GM18498 (cell line): ENCODE data around the gene MFAP2.
"Not testable (repeated sequence)": the region's sequence is repeated elsewhere in the genome, so short reads cannot be mapped to it uniquely, and the experiment has no call there.

ENCODE experiments used
- ATAC-seq: cut with Tn5 transposase; IDR thresholded peaks from one replicate; pipeline ENCODE4 v1.9.1; 2021; ENCODE audit warnings: mild to moderate bottlenecking, moderate library complexity; ENCODE audit not compliant: unreplicated experiment

MFAP2 gene

DNA sequence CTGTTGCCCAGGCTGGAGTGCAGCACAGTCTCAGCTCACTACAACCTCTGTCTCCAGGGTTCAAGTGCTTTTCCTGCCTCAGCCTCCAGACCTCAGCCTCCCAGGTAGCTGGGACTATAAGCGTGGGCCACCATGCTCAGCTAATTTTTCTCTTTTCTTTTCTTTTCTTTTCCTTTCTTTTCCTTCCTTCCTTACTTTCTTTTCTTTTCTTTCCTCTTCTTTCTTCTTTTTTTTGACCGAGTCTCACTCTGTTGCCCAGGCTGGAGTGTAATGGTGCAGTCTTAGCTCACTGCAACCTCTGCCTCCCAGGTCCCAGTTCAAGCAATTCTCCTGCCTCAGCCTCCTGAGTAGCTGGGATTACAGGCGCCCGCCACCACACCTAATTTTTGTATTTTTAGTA lies 16.3 kb downstream of the MFAP2 start:
- ATAC-seq: not testable (repeated sequence)

DNA sequence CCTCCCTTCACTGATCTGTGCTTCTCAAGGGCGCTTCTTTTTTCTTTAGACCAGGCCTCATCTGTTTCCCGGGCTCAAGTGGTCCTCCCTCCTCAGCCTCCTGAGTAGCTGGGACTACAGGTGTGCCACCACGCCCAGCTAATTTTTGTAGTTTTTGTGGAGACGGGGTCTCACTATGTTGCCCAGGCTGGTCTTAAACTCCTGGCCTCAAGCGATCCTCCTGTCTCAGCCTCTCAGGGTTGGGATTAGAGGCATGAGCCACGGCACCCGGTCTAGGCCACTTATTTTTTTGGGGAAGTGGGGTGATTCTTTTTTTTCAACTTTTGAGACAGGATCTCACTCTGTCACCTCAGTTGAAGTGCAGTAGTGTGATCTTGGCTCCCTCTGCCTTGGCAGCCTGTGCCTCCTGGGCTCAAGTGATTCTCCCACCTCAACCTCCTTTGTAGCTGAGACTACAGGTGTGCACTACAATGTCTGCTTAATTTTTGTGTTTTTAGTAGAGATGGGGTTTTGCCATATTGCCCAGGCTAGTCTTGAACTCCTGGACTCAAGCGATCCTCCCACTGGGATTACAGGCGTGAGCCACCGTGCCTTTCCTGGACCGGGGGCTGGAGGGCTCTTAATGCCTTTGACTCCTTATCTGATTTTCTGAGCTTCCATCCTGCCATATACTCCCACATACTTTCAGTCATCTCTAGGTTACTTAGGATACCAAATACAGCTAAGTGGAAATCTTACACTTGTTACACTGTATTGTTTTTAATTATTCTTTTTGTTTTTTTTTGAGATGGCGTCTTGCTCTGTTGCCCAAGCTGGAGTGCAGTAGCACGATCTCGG lies 18.9 kb downstream of the MFAP2 start:
- no peak for ATAC-seq

DNA sequence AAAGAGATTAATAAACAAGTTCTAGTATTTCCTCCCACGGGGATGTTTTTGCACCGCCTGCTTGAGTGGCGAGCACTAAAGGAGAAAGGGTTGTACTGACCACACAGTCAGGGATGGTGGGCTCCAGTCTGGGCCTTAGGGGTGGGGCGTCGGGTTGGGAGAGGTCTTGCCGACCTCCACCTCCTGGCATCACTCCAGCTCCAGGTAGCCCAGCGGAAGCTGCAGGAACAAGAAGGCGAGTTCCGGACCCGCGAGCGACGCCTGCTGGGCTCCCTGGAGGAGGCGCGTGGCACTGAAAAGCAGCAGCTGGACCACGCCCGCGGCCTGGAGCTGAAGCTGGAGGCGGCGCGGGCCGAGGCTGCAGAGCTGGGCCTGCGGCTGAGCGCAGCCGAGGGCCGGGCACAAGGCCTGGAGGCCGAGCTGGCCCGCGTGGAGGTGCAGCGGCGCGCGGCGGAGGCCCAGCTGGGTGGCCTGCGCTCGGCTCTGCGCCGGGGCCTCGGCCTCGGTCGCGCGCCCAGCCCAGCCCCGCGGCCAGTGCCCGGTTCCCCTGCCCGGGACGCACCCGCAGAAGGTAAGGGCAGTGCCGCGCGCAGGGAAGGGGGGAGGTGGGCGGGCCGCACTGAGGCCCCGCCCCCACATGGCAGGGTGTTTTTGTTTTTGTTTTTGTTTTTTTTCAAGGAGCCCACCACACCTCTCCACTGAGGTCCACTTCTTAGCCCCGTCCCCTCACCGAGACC lies 19.7 kb downstream of the MFAP2 start:
- peak; percentile 76 for ATAC-seq

DNA sequence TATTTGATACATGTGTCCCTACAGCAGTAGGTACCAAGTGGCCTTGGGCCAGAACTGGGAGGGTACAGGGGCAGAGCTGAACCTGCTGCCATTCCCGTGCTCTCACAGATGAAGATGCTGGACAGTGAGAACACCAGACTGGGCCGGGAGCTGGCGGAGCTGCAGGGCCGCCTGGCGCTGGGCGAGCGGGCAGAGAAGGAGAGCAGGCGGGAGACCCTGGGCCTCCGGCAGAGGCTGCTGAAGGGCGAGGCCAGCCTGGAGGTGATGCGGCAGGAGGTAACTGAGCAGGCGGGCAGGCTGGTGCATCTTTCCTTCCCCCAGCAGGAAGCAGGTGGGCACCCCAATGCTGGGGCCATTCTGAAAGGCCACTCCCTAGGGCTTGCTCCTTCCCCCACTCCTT lies 21.9 kb downstream of the MFAP2 start:
- ATAC-seq: no peak

DNA sequence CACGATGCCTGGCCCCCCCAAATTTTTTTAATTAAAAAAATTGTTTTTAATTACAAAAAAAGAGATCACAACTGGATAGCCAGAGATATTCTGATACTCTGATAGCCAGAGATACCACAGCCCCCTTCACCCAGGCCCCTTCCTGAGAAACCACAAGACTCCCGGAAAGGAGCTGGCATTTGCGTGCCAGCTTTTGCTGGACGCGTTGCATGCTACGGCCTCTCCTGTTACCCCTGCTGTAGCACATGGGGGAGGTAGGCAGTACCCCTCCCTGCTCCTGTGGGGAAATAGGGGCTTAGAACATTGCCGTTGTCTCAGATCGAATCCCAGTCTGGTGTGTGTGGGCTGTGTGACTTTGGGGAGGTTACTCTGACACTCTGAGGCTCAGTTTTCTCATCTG lies 22.7 kb downstream of the MFAP2 start:
- ATAC-seq: no peak

DNA sequence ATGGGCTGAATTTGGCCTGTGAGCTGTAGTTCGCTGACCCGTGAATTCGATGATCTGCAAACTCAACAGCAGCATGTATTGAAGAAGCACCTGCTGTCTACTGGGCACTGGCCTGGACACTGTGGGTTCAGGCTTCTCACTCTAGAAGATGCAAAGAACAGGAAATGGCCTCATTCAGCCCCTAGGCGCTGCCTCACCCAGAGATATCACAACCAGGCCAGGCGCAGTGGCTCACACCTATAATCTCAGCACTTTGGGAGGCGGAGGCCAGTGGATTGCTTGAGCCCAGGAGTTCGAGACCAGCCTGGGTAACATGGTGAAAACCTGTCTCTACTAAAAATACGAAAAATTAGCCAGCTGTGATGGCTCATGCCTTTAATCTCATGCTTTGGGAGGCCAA lies 23.6 kb downstream of the MFAP2 start:
- no peak for ATAC-seq

DNA sequence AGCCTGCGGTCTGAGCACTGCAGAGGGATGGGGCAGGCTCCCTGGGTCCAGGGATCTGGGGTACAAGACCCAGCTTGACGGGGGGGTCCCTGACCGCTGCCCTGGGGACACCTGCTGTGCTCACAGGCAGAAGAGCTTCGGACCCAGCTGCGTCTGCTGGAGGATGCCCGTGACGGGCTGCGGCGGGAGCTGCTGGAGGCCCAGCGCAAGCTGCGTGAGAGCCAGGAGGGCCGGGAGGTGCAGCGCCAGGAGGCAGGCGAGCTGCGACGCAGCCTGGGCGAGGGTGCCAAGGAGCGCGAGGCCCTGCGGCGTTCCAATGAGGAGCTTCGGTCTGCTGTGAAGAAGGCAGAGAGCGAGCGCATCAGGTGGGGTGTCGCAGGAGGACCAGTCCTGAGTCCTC lies 25.2 kb downstream of the MFAP2 start:
- no peak for ATAC-seq

DNA sequence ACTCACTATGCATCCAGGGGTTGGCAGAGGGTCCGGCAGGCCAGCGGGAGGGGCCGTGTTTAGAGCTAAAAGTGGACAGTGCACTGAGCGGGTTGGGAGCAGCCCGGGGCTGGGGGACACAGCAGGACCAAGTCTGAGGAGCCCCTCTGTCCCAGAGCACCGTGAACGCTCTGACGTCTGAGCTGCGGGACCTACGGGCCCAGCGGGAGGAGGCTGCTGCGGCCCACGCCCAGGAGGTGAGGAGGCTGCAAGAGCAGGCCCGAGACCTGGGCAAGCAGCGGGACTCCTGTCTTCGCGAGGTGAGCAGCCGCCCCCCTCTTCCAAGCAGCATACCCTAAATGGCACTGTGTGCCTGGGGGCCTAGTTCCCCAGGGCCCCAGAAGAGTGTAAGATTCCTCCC lies 25.8 kb downstream of the MFAP2 start:
- ATAC-seq: no peak

DNA sequence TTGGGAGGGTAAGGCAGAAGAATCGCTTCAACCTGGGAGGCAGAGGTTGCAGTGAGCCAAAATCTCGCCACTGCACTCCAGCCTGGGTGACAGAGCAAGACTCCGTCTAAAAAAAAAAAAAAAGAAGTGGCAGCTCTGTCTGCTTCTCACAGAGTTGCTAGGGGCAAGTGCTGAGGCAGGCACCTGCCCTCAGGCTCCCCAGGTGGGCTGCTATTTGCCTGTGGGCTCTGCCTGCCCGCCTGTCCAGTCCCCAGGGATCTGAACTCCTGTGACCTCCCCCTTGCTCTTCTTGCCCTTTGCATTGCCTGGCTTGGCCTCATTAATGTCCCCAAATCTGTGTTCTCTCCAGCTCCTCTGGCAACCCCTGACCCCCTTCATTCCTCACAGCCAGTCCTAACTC lies 28.0 kb downstream of the MFAP2 start:
- not testable (repeated sequence) for ATAC-seq

DNA sequence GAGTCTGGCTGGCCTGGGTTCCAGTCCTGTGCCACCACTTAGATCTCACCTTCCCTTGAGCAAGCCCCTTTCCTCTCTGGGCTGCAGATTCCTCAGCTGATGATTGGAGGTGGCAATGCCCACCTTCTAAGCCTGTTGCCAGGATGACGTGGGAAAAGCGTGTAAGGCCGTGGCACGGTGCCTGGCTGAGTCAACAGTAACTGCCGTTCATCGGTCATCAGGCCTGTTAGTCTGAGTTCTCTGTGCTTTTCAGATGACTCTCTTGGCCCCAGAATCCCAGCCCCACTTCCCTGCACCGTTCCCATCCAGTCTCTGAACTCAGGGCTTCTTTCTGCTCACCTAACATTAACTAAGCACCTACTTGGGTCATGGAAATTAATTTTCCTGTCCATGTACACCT lies 31.4 kb downstream of the MFAP2 start:
- ATAC-seq: not testable (repeated sequence)

DNA sequence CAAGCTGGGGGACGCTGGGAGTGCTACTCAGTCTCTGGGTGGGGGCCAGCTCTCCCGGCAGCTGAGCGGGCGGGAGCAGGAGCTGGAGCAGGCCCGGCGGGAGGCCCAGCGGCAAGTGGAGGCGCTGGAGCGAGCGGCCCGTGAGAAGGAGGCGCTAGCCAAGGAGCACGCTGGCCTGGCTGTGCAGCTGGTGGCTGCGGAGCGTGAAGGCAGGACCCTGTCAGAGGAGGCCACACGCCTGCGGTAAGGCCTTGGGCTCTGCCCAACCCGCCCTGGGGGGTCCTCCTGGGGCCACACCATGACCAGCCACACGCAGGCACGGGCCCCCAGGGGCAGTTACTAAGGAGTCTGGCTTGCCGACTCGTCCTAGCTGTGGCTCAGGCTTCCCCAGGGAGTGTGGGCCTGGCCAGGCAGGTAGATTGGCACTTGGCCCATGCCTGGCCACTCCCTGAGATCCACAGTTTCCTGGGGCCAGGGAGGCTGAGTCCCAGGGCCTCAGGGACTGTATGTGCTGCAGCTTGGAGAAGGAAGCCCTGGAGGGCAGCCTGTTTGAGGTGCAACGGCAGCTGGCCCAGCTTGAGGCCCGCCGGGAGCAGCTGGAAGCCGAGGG lies 32.0 kb downstream of the MFAP2 start:
- ATAC-seq: not testable (repeated sequence)

DNA sequence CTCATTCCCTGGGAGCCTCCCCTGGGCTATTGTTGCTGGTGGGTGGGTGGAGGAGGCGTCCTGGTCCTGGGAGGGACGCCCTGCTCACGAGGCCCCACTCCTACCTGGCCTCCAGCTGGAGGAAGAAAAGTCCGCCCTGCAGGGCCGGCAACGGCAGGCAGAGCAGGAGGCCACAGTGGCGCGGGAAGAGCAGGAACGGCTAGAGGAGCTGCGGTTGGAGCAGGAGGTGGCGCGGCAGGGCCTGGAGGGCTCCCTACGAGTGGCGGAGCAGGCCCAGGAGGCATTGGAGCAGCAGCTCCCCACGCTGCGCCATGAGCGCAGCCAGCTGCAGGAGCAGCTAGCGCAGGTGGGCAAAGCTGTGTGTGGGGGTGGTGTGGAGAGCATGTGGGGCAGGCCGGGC lies 33.8 kb downstream of the MFAP2 start:
- no peak for ATAC-seq

DNA sequence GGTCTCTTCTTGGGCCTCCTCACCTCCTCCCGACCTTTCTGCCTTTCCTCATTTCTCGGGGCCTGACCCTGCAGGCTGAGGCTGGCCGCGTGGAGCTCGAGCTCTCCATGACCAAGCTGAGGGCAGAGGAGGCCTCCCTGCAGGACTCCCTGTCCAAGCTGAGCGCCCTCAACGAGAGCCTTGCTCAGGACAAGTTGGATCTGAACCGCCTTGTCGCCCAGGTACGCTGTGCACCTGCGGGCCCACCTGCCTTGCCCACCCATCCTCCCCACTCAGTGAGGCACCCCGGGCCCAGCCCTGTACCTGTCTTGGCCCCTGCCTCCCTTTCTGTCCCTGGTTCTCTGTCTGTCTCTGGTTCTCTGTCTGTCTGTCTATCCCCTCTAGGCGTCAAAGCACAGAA lies 34.2 kb downstream of the MFAP2 start:
- not testable (repeated sequence) for ATAC-seq

DNA sequence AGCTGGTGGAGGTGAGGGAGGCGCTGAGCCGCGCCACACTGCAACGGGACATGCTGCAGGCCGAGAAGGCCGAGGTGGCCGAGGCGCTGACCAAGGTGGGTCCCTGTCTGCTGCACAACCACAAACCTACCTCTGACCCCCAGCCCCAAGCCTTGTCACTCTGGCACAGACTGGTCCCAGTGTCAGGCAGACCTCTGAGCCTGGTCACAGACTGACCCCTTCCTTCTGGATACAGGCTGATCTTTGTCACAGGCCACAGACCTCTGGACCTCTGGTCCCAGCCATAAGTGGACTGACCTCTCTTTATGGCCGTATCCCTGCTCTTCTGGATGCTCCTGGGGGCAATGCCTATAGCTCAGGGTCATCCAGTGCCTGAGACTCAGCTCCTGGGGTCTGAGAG lies 34.9 kb downstream of the MFAP2 start:
- ATAC-seq: not testable (repeated sequence)

DNA sequence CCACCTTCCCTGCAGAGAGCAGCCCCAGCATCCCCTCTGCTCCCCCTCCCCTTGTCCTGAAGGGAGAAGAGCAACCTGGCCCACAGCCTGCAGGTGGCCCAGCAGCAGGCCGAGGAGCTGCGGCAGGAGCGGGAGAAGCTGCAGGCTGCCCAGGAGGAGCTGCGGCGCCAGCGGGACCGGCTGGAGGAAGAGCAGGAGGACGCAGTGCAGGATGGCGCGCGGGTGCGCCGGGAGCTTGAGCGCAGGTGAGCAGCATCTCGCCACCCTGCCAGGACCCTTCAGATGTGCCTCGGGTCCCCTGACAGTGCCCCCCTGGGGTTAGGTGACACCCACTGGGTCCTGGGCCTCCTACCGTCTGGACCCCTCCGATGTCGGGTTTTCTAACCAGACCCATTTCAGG lies 36.4 kb downstream of the MFAP2 start:
- no peak for ATAC-seq

DNA sequence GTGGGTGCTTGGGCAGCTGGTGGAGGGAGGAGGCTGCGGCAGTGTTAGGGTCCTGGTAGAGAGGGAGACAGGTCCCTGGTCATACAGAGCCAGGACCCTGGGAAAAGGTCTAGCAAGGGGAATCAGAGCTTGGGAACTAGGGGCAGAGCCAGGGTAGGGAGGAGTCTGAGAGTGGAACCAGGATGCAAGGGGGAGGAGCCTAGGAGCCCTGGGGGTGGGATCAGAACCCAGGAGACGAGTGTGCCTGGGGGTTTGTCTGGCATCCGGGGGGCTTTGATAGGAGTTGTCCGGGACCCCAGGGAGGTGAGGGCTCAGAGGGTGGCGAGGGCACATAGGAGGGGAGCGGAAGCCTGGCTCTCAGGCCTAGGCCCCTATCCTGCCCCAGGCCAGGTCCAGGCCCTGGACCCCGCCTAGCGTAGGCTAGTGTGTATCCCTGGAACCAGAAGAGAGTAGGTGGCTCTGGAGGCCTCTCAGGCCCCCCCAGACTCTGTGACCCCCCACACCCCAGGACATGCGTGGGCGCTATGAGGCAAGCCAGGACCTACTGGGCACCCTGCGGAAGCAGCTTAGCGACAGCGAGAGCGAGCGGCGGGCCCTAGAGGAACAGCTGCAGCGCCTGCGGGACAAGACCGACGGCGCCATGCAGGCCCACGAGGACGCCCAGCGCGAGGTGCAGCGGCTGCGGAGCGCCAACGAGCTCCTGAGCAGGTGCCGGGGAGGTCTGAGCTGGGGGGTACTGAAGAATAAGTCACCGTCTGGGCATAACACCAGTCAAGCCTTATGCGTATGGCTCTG lies 40.8 kb downstream of the MFAP2 start:
- ATAC-seq: not testable (repeated sequence)

DNA sequence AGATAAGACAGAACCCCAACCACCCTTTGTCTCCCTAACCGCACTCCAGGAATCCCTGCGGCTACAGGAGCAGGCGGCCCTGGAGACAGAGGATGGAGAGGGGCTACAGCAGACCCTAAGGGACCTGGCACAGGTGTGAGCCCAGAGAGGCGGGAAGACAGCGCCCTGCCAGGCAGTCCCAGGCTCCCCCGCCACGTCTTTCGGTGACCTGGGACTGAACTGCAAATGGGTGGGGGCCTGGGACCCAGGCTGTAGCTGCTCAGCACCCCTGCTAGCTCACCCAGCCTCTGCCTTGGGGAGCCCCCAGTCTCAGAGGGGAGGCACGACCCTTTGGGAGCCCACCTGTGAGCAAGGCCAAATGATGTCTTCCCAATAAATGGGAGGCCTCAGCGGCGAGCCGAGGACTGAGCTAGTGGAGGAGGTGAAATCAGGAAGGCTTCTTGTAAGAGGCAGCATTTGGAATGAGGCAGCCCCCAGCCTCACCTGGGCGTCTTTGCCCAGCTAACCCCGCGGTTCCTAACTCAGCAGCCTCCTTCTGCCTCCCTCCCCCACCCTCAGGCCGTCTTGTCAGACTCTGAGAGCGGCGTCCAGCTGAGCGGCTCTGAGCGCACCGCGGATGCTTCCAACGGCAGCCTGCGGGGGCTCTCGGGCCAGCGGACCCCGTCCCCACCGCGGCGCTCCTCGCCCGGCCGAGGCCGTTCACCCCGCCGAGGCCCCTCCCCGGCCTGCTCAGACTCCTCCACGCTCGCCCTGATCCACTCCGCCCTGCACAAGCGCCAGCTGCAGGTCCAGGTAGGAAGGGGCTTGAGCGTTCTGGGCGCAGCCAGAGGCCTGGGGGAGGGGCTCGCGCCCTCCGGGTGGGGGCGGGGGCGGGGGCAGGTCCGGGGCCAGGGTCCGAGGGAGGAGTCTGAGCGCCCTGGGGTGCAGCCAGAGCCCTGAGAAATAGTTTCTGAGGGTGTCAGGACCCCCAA lies 41.8 kb downstream of the MFAP2 start:
- ATAC-seq: no peak

DNA sequence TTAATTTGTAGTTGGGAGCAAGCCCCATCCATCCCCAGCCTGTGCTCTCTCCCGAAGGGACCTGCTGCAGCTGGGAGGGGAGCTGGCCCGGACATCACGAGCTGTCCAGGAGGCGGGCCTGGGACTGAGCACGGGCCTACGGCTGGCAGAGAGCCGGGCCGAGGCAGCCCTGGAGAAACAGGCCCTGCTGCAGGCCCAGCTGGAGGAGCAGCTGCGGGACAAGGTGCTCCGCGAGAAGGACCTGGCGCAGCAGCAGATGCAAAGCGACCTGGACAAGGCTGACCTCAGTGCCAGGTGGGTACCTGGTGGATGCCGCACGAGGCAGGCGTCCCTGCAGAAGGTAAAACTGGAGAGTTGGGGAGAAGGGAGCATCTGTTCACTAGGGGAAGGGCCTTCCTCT lies 43.8 kb downstream of the MFAP2 start:
- not testable (repeated sequence) for ATAC-seq

DNA sequence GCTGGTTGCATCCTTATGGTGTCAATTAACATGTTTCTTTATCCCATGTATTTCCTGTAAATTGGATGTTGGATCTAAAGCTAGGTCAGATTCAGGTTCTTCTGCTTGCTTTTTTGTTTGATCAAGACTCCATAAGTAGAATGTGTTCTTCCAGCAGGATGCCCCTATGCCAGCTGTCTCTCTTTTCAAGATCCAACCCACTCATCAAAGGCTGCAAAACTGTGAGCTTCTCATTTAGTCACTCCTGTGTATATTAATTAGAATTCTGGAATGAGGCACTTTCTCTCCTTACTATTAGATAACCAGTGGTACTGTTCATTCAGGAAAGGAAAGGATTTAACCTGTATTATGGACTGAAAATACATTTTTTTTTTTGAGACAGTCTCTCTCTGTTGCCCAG lies 46.5 kb downstream of the MFAP2 start:
- ATAC-seq: not testable (repeated sequence)
